ENCODE data around the gene NTM. TPM values are rescaled to one million over a fixed set of nuclear protein-coding genes. Genes with fewer than 3 reads are reported as not detected.

NTM gene
- total and polyA plus RNA-seq, 2 experiments from 2014 or later = 25.9 to 49.0 TPM

GRCh38 chr11:131694526-131695424 is 324.4 kb downstream of the NTM start:
- Histone ChIP-seq H3K9me3 (ENCODE audit: low read depth) (no peaks in the 10 kb centered on the region), H3K27me3 (replicated peaks; ENCODE audit: insufficient read depth) (no peaks in the 10 kb centered on the region), H3K79me2 (ENCODE audit: insufficient read depth) (no peaks in the 10 kb centered on the region), H3K9me2 (ENCODE audit: insufficient read depth) (no peaks in the 10 kb centered on the region), H4K20me1 (ENCODE audit: insufficient read depth) (no peaks in the 10 kb centered on the region), H3K4me2 (ENCODE audit: unreplicated experiment) (peak overlapping the region; percentile 44), H3F3A (ENCODE audit: insufficient read depth) (no peaks in the 10 kb centered on the region), H3K27ac (no peak overlapping the region), H3K36me3 (ENCODE audit: low read depth) (no peaks in the 10 kb centered on the region), H2AFZ (peak overlapping the region; percentile 43; the same call in 1 of the 2 replicates), H3K4me3 (0 out of 2 replicates have a peak overlapping the region, but pooled peaks have one; percentile 17), H3K9ac (no peak overlapping the region), H3K4me1 (ENCODE audit: insufficient read depth) (no peaks in the 10 kb centered on the region)
- TF ChIP-seq EZH2phosphoT487 (IDR thresholded peaks at IDR 0.05; ENCODE audit: insufficient read depth, low read depth) = no peak
- no peak for TF ChIP-seq EZH2 (IDR thresholded peaks at IDR 0.05; ENCODE audit: insufficient read depth, poor library complexity, severe bottlenecking)
- 30 to 41% methylated on average over 23 to 34 of the region's 34 CpGs for WGBS, 2 experiments (ENCODE audit: low coverage in 1 of 2, low lambda C conversion rate in 2 of 2, missing lambda C conversion rate in 2 of 2)
- in situ Hi-C loops (cut with MboI) = no loop called here
- DNase-seq = peak; percentile 86

GRCh38 chr11:131695889-131696429 is 325.5 kb downstream of the NTM start:
- Histone ChIP-seq H3K36me3 (ENCODE audit: low read depth) (no peaks in the 10 kb centered on the region), H3K4me1 (ENCODE audit: insufficient read depth) (no peaks in the 10 kb centered on the region), H3K4me2 (ENCODE audit: unreplicated experiment) (no peak overlapping the region), H3K4me3 (no peak overlapping the region), H3K9me3 (ENCODE audit: low read depth) (no peaks in the 10 kb centered on the region), H3K27ac (no peak overlapping the region), H3F3A (ENCODE audit: insufficient read depth) (no peaks in the 10 kb centered on the region), H3K9me2 (ENCODE audit: insufficient read depth) (no peaks in the 10 kb centered on the region), H2AFZ (no peak overlapping the region), H4K20me1 (ENCODE audit: insufficient read depth) (no peaks in the 10 kb centered on the region), H3K79me2 (ENCODE audit: insufficient read depth) (no peaks in the 10 kb centered on the region), H3K27me3 (replicated peaks; ENCODE audit: insufficient read depth) (no peaks in the 10 kb centered on the region), H3K9ac (no peak overlapping the region)
- WGBS, 2 experiments (ENCODE audit: low coverage in 1 of 2, low lambda C conversion rate in 2 of 2, missing lambda C conversion rate in 2 of 2) = 84 to 85% methylated on average over 10 of the region's 10 CpGs
- no peak for TF ChIP-seq EZH2phosphoT487 (IDR thresholded peaks at IDR 0.05; ENCODE audit: insufficient read depth, low read depth)
- no peak for TF ChIP-seq EZH2 (IDR thresholded peaks at IDR 0.05; ENCODE audit: insufficient read depth, poor library complexity, severe bottlenecking)
- DNase-seq = no peak
- in situ Hi-C loops (cut with MboI) = no loop called here

GRCh38 chr11:131696690-131697089 is 326.3 kb downstream of the NTM start:
- Histone ChIP-seq H3K36me3 (ENCODE audit: low read depth) (no peaks in the 10 kb centered on the region), H2AFZ (no peak overlapping the region), H3K79me2 (ENCODE audit: insufficient read depth) (no peaks in the 10 kb centered on the region), H3K9me3 (ENCODE audit: low read depth) (no peaks in the 10 kb centered on the region), H3K4me1 (ENCODE audit: insufficient read depth) (no peaks in the 10 kb centered on the region), H4K20me1 (ENCODE audit: insufficient read depth) (no peaks in the 10 kb centered on the region), H3K27me3 (replicated peaks; ENCODE audit: insufficient read depth) (no peaks in the 10 kb centered on the region), H3K9me2 (ENCODE audit: insufficient read depth) (no peaks in the 10 kb centered on the region), H3F3A (ENCODE audit: insufficient read depth) (no peaks in the 10 kb centered on the region), H3K9ac (no peak overlapping the region), H3K4me3 (no peak overlapping the region), H3K4me2 (ENCODE audit: unreplicated experiment) (no peak overlapping the region), H3K27ac (no peak overlapping the region)
- no peak for TF ChIP-seq EZH2phosphoT487 (IDR thresholded peaks at IDR 0.05; ENCODE audit: insufficient read depth, low read depth)
- TF ChIP-seq EZH2 (IDR thresholded peaks at IDR 0.05; ENCODE audit: insufficient read depth, poor library complexity, severe bottlenecking) = no peak
- DNase-seq = no peak
- in situ Hi-C loops (cut with MboI) = no loop called here
- 83 to 86% methylated on average over 8 of the region's 8 CpGs for whole genome bisulfite sequencing, 2 experiments (ENCODE audit: low coverage in 1 of 2, low lambda C conversion rate in 2 of 2, missing lambda C conversion rate in 2 of 2)

- Histone ChIP-seq H3K9ac (no peak overlapping the region), H3K36me3 (ENCODE audit: low read depth) (no peaks in the 10 kb centered on the region), H3K4me1 (ENCODE audit: insufficient read depth) (no peaks in the 10 kb centered on the region), H3K9me2 (ENCODE audit: insufficient read depth) (no peaks in the 10 kb centered on the region), H4K20me1 (ENCODE audit: insufficient read depth) (no peaks in the 10 kb centered on the region), H3K27ac (no peak overlapping the region), H3K4me3 (no peak overlapping the region), H3K27me3 (replicated peaks; ENCODE audit: insufficient read depth) (no peaks in the 10 kb centered on the region), H2AFZ (no peak overlapping the region), H3K9me3 (ENCODE audit: low read depth) (peaks cover 5% of the 10 kb centered on the region), H3F3A (ENCODE audit: insufficient read depth) (no peaks in the 10 kb centered on the region), H3K4me2 (ENCODE audit: unreplicated experiment) (no peak overlapping the region), H3K79me2 (ENCODE audit: insufficient read depth) (no peaks in the 10 kb centered on the region)
- in situ Hi-C loops (cut with MboI) = no loop called here
- no peak for DNase-seq
- 27 to 29% methylated on average over 1 of the region's 1 CpG for WGBS, 2 experiments (ENCODE audit: low coverage in 1 of 2, low lambda C conversion rate in 2 of 2, missing lambda C conversion rate in 2 of 2)
- no peak for TF ChIP-seq EZH2 (IDR thresholded peaks at IDR 0.05; ENCODE audit: insufficient read depth, poor library complexity, severe bottlenecking)
- no peak for TF ChIP-seq EZH2phosphoT487 (IDR thresholded peaks at IDR 0.05; ENCODE audit: insufficient read depth, low read depth)
Observed at GRCh38 chr11:131703311-131703710, 332.9 kb downstream of the NTM start.

Measured in GM23248 (cell line).